CD4-positive, alpha-beta T cell treated with Interleukin-6 for 4 hours (primary cell): ENCODE measurements around the gene GGCX.
A peak's percentile ranks its signal among the peaks of the same experiment; 100 is the strongest.

Source experiments
- DNase-seq: peaks from one replicate; pipeline ENCODE4 v3.0.0-alpha.2; 2020; ENCODE audit warnings: mixed read lengths

Gene GGCX

DNA sequence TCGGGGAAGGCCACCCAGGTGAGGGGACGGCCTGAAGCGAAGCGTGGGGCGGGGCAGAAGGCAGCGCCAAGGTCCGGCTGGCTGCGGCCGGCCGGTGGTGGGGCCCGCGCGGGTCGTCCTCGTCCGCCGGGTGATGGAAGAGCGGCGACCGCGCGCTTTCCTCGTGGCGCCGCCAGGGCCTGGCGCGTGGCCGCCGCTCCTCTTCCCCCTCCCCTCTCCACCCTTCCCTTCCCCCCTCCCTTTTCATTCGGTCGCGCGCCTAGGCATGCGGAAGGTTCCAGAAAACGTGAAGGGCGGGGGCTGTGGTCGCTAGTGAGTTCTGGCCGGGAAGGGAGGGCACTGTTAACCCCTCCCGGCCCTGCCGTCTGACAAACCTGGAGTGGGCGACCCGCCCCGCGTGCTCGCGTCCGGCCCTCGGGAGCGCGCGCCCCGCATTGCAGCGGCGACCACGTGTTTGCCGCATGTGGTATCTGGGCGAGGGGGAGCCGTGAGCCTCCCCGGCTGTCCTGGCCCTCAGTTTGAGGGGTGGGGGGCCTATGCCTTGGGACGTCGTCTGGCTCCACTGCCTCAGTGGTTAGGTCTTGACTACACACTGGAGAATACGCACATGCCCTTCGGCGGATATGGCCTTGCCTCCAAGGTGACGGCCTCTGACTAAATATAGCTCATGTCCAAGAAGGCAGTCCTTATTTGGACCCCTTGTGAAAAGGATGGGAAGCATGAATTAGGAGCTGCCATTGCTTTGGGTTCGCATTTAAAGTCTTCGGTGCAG is 21.7 kb downstream of the GGCX start:
- peak; percentile 76 for DNase-seq

DNA sequence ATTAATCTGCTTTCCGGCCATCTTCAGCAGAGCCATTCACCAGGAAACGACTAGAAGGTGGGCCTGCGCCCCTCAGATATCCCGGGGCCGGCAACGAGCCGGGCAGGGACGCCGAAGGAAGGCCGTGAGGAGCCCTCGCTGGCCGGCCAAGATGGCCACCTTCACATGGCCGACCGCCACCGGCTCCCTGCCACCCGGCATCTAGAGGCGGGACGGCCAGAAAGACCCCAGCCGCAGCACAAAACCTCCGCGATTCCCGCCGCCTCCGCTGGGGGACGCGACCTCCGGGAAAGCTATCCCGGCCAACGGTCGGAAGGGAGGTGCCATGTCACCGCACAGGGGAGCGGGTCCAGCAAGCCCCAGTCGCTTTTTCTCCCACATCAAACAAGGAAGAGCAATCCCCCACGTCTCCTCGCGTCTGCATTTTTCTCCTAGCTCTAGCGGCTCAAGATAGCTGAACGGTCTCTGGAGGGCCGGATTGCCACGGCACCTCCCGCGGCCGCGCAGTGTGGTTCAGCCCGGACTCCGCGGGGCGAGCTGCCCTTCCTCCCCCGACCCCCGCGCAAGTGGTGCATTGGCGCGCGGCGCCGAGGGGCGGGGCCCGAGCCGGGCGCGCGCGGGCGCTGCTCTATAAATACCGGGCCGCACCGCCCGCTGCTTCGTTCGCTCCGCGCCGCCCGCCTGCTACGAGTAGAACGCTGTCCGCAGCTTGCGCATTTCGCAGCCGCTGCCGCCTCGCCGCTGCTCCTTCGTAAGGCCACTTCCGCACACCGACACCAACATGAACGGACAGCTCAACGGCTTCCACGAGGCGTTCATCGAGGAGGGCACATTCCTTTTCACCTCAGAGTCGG is 22.6 kb downstream of the GGCX start, which contains the start of gene MAT2A:
TSS of gene MAT2A (plus strand) at position 662 of the 854 bp plus-strand sequence. CDS start at position 782, 120 bp downstream.
- DNase-seq: peak; percentile 89

- peak; percentile 38 for DNase-seq
Observed at GRCh38 chr2:85537600-85538506, 23.4 kb downstream of the GGCX start.

- DNase-seq: no peak
Observed at GRCh38 chr2:85536479-85536878, 24.8 kb downstream of the GGCX start.

DNA sequence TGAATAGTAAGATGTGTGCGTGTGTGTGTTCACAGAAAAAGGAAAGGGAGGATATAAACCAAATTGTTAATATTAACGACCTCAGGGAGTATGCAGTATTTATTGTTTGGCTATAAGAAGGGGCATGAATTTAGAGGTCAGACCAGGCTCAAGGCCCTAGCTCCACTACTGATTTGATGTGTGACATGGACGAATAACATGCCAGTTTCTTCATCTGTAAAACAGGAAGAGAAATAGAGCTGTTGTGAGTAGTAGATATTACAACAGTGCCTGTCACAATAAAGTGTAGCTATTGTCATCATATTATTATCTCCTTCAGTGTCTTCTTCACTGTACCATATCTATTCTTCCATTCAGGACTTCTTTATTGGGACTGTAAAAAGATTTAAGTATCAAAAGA is 26.4 kb downstream of the GGCX start:
- DNase-seq: no peak

- DNase-seq: no peak
Observed at GRCh38 chr2:85534099-85534498, 27.2 kb downstream of the GGCX start.

- no peak for DNase-seq
Observed at GRCh38 chr2:85531589-85531988, 29.7 kb downstream of the GGCX start.

GRCh38 chr2:85529809-85530208 is 31.5 kb downstream of the GGCX start:
- no peak for DNase-seq

DNA sequence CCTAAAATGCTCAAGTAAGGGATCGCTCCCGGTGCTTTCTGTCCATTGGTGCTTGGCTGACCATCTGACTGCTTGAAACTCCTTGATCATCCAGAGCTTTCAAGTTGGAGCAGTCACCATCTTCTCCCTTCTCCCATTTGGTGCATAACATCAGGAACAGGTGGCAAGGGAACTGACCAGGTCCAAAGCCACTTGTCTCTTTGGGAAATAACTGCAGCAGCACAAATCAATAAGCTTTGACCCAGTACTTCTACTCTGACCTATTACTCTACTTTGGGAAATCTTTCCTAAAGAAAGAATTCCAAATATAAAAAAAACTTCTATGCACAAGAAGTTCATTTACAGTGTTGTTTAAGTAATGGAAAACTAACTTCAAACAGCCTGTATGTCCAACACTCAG is 32.9 kb downstream of the GGCX start:
- no peak for DNase-seq

DNA sequence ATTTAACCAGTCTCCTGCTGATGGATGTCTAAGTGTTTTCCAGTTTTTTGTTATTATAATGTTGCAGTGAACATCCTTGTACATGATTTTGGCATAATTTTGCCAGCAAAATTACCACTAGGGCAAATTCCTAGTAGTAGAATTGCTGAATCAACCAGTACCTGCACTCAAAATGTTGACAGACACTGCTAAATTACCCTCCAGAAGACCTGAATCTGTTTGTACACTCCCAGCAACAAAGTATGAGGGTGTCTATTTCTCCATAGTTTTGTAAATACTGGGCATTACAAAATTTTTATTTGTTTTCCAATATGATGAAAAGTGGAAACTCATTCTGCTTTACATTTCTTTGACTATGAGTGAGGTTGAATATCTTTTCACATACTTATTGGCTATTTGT is 33.5 kb downstream of the GGCX start:
- no peak for DNase-seq

DNA sequence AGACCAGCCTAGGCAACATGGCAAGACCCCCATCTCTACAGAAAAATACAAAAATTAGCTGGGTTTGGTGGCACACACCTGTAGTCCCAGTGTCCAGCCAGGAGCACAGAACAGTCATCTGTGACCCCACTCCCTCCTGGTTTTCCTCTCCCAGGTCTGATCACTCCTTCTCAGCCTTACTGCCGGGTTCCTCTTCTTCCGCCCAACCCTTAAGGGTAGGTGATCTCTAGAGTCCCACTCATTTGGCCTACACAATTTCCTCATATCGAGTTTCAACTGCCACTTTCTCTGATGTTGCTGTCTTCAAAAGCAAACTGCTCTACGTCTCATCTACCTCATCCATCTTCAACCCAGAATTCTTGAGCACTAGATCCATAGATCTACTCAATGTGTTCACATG is 35.7 kb downstream of the GGCX start:
- no peak for DNase-seq

DNA sequence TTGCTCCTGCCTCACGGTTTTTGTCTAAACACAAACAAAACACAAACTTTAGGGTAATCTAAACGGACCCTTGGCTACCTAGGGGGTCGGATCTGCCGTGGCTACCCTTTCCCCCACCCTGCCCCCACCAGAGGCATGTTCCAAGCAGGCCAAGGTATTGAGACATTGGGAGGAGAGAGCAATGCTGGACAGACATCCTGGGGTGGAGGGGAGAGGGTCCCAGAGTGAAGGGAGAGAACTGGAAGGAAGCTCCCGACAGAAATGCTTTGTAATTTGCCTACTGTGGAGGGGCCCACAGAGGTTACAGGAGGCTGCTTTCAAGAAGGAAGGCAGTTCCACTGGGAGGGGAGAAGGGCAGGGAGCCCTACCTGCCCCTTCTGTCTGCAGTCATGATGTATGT is 36.3 kb downstream of the GGCX start:
- DNase-seq: no peak

DNA sequence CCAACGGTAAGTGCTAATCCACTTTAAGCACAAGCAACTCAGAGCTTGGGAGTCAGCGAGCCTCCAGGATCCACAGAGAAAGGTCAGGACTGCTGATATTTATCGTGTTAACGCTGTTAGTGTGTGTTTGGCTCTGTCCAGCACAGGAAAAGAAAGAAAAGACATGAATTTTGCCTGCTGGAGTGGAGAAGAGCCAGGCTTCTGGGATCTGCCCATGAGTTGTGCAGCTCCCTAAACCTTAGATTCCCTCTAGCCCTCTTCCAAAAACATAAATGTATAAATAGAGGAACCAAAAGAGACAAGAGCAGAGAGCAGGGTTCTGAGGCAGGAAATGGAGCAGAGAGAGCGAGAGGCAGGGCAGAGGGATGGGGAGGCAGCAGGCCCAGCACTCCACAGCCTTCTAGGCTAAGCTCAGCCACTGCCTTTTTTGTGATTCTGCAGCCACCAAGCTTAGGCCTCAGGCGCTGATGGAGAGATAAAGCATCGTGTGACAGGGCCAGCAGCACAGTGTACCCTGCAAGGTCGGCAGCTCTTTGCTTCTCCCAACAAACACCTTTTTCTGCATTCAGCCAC is 36.9 kb downstream of the GGCX start:
- no peak for DNase-seq

- no peak for DNase-seq
Observed at GRCh38 chr2:85523903-85524335, 37.4 kb downstream of the GGCX start.

- DNase-seq: no peak
Observed at GRCh38 chr2:85523062-85523902, 38.0 kb downstream of the GGCX start.

- DNase-seq: no peak
Observed at GRCh38 chr2:85522090-85522647, 39.1 kb downstream of the GGCX start.

DNA sequence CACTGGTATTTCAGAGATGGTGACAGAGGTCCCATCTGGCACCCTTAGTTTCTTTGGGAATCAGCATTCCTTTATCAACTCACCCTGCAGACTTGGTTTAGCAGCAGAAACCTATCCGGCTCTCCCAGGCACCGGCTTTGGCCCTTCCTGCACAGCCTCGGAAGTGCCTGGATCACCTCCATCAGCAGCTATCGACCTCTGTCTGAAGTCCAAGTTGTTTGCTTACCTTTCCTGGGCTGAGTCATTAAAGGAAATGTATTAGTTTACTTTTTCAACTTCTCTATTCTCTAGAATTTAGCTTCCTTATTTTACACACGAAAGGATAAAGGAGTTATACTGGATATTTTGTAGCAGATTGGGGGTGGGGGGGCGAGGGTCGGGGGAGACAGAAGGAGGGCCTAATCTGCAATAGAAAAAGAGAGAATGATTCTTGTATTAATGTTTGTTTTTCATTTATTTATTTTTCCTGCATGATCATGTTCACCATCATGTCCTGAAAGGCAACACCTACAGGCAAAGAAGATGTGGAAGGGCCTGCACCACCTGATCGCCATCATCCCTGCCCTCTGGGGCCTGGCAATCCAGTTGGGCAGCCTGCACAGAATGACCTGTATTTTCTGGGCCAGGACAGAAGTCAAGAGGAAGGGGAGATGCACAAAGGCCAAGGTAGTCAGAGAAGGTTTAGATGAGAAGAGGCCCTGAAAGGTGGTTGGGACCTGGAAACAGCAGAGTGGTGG is 44.5 kb downstream of the GGCX start:
- DNase-seq: no peak

DNA sequence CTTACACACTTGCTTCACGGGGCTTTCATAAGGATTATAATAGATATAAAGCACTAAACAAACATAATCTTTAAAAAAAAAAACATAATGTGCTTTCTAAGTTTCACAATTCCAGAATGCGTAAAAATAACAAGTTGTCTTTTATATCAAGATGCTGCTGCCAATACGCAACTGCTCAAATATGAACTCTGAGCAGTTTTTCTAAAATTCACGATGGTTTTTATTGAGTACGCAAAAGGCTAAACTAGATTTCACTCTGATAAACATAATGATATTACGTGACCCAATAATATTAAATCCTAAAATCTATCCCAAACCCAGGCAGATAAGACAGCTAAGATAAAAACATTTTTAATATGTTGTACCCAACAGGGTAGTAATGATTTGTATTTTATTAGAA is 47.0 kb downstream of the GGCX start:
- no peak for DNase-seq

GRCh38 chr2:85511008-85511811 is 50.1 kb downstream of the GGCX start:
- DNase-seq: no peak

DNA sequence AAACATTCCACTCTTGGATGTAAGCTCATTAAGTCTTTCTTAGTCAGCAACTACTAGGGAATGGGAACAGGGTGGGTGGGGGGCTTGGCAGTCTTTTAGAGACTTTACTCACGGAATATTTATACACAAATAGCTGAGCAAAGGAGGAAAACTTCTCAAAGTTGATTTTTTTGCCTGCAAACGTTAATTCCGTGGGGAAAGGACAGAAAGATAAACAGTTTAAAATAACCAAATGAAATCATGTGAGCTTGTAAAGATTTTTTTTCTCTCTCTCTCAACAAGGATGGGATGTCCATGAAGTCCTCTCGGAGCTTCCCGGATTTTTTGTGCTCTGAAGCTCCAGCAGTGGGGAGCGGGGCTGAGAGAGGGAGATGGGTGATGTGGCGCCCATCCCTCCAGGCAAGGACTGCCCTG is 54.5 kb downstream of the GGCX start:
- no peak for DNase-seq
